HS-5 (cell line): ENCODE results near the gene MIER1.

Experiments used
- DNase-seq: peaks from one replicate; pipeline ENCODE4 v3.0.0-alpha.2; 2012; ENCODE audit warnings: low read depth

Gene MIER1

GRCh38 chr1:66999640-67000400 lies 75.0 kb downstream of the MIER1 start:
- DNase-seq: no peak

GRCh38 chr1:67001682-67002425 lies 77.1 kb downstream of the MIER1 start:
- no peak for DNase-seq

GRCh38 chr1:67004176-67004575 lies 79.4 kb downstream of the MIER1 start:
- DNase-seq: no peak

GRCh38 chr1:67005068-67005467 lies 80.3 kb downstream of the MIER1 start:
- no peak for DNase-seq

- no peak for DNase-seq
Measured at GRCh38 chr1:67009792-67010191, 85.0 kb downstream of the MIER1 start.

- no peak for DNase-seq
Measured at GRCh38 chr1:67013573-67013972, 88.8 kb downstream of the MIER1 start.

GRCh38 chr1:67018574-67018973 lies 93.8 kb downstream of the MIER1 start:
- no peak for DNase-seq

- DNase-seq: no peak
Measured at GRCh38 chr1:67019121-67019520, 94.3 kb downstream of the MIER1 start.

- peak; percentile 33 for DNase-seq
Measured at GRCh38 chr1:67019600-67020136, 94.9 kb downstream of the MIER1 start.

GRCh38 chr1:67020304-67020703 lies 95.5 kb downstream of the MIER1 start:
- no peak for DNase-seq

GRCh38 chr1:67020765-67021164 lies 96.0 kb downstream of the MIER1 start:
- DNase-seq: no peak

GRCh38 chr1:67029472-67029871 lies 104.7 kb downstream of the MIER1 start:
- DNase-seq: no peak

GRCh38 chr1:67031121-67031858 lies 106.5 kb downstream of the MIER1 start:
- DNase-seq: no peak

GRCh38 chr1:67031859-67032247 lies 107.1 kb downstream of the MIER1 start:
- DNase-seq: no peak
